ENCODE data around the gene PACRG. TPM values are rescaled to one million over a fixed set of nuclear protein-coding genes. Genes with fewer than 3 reads are reported as not detected.

Gene PACRG
- total RNA-seq, 2 donors from 2014 or later, result 2.9 to 63.8 TPM

GRCh38 chr6:162711376-162711775 lies 16.4 kb upstream of the PACRG start:
- Histone ChIP-seq H3K9me3 (no peaks in the 10 kb centered on the region), H3K27ac (no peak overlapping the region), H3K36me3 (no peaks in the 10 kb centered on the region), H3K27me3 (replicated peaks; ENCODE audit: insufficient read depth) (no peaks in the 10 kb centered on the region), H3K4me1 (replicated peaks) (no peaks in the 10 kb centered on the region), H3K4me3 (no peak overlapping the region)
- TF ChIP-seq POLR2AphosphoS5 (IDR thresholded peaks at IDR 0.05), result no peak
- TF ChIP-seq POLR2A (IDR thresholded peaks at IDR 0.05), result no peak
- DNase-seq (ENCODE audit: low spot score), result no peak
- 91% methylated on average over 4 of the region's 4 CpGs for WGBS
- intact Hi-C loops (cut with DNase I), result no loop called here

- WGBS, result 96% methylated on average over 2 of the region's 2 CpGs
- intact Hi-C loops (cut with DNase I), result no loop called here
These were observed 15.1 kb upstream of the PACRG start for GRCh38 chr6:162712694-162713093.

GRCh38 chr6:162713974-162714780 lies 13.6 kb upstream of the PACRG start:
- no peaks in the 10 kb centered on the region for H3K27me3 ChIP-seq (replicated peaks; ENCODE audit: insufficient read depth)
- no peak for DNase-seq (ENCODE audit: low spot score)
- TF ChIP-seq CTCF (IDR thresholded peaks at IDR 0.05) (no peak), POLR2A (IDR thresholded peaks at IDR 0.05) (no peak), POLR2AphosphoS5 (IDR thresholded peaks at IDR 0.05) (no peak)
- intact Hi-C loops (cut with DNase I), result no loop called here
- H3K27ac ChIP-seq, result no peak overlapping the region
- no peaks in the 10 kb centered on the region for H3K9me3 ChIP-seq
- H3K4me1 ChIP-seq (replicated peaks), result no peaks in the 10 kb centered on the region
- no peaks in the 10 kb centered on the region for H3K36me3 ChIP-seq
- WGBS, result 75% methylated on average over 13 of the region's 13 CpGs
- H3K4me3 ChIP-seq, result no peak overlapping the region

More at GRCh38 chr6:162712694-162713093, 15.1 kb upstream of the PACRG start:
- TF ChIP-seq CTCF (IDR thresholded peaks at IDR 0.05) (no peak), POLR2AphosphoS5 (IDR thresholded peaks at IDR 0.05) (no peak), POLR2A (IDR thresholded peaks at IDR 0.05) (no peak)
- Histone ChIP-seq H3K4me3 (no peak overlapping the region), H3K27me3 (replicated peaks; ENCODE audit: insufficient read depth) (no peaks in the 10 kb centered on the region), H3K27ac (no peak overlapping the region), H3K9me3 (no peaks in the 10 kb centered on the region), H3K36me3 (no peaks in the 10 kb centered on the region), H3K4me1 (replicated peaks) (no peaks in the 10 kb centered on the region)
- DNase-seq (ENCODE audit: low spot score), result no peak

GRCh38 chr6:162715601-162716000 lies 12.2 kb upstream of the PACRG start:
- no peaks in the 10 kb centered on the region for H3K36me3 ChIP-seq
- TF ChIP-seq POLR2AphosphoS5 (IDR thresholded peaks at IDR 0.05), result no peak
- no peak for TF ChIP-seq CTCF (IDR thresholded peaks at IDR 0.05)
- no peak for TF ChIP-seq POLR2A (IDR thresholded peaks at IDR 0.05)
- no peak overlapping the region for H3K4me3 ChIP-seq
- DNase-seq (ENCODE audit: low spot score), result no peak
- H3K27me3 ChIP-seq (replicated peaks; ENCODE audit: insufficient read depth), result no peaks in the 10 kb centered on the region
- H3K4me1 ChIP-seq (replicated peaks), result no peaks in the 10 kb centered on the region
- H3K27ac ChIP-seq, result no peak overlapping the region
- intact Hi-C loops (cut with DNase I), result no loop called here
- no peaks in the 10 kb centered on the region for H3K9me3 ChIP-seq
- WGBS, result 87% methylated on average over 6 of the region's 6 CpGs

GRCh38 chr6:162719528-162719927 lies 8.2 kb upstream of the PACRG start:
- no peaks in the 10 kb centered on the region for H3K27me3 ChIP-seq (replicated peaks; ENCODE audit: insufficient read depth)
- TF ChIP-seq POLR2A (IDR thresholded peaks at IDR 0.05) (no peak), CTCF (IDR thresholded peaks at IDR 0.05) (no peak), POLR2AphosphoS5 (IDR thresholded peaks at IDR 0.05) (no peak)
- no peak overlapping the region for H3K27ac ChIP-seq
- DNase-seq (ENCODE audit: low spot score), result no peak
- H3K4me1 ChIP-seq (replicated peaks), result no peaks in the 10 kb centered on the region
- intact Hi-C loops (cut with DNase I), result no loop called here
- H3K9me3 ChIP-seq, result no peaks in the 10 kb centered on the region
- H3K36me3 ChIP-seq, result no peaks in the 10 kb centered on the region
- 100% methylated on average over 1 of the region's 1 CpG for WGBS
- H3K4me3 ChIP-seq, result no peak overlapping the region

Measured in prostate gland (tissue), 2 donors.